Cardiac fibroblast (primary cell): ENCODE measurements around the gene SIRT7.

Experiments used
- DNase-seq, 2 donors: peaks; one replicate each; pipeline versions ENCODE4 v3.0.0 to v3.0.0-alpha.2; 2010; ENCODE audit warnings: low read depth in 2 of 2
- H3K4me3 ChIP-seq, 2 donors: replicated peaks in 1 of 2; 1 replicate in 1 of 2; 2 replicates in 1 of 2; pipeline ENCODE4 v1.5.1; 2011; ENCODE audit warnings: low read depth in 2 of 2, low read length in 2 of 2, mild to moderate bottlenecking in 2 of 2, moderate library complexity in 1 of 2
- CTCF ChIP-seq: IDR thresholded peaks from one replicate; pipeline ENCODE4 v1.5.1; 2011; ENCODE audit warnings: low read depth, mild to moderate bottlenecking, low read length, inconsistent platforms

SIRT7 gene

GRCh38 chr17:81863833-81864768, 53.9 kb downstream of the SIRT7 start:
- H3K4me3 ChIP-seq, result no peak overlapping the region
- TF ChIP-seq CTCF, result no peak
- DNase-seq, result no peak

GRCh38 chr17:81863123-81863675, 54.8 kb downstream of the SIRT7 start:
- H3K4me3 ChIP-seq, result no peak overlapping the region
- TF ChIP-seq CTCF, result no peak
- DNase-seq, result peak in 1 of 2 donors; percentile 29
